WTC11 (cell line): Measurements from ENCODE around the gene FKBP1A. TPM values are rescaled to one million over a fixed set of nuclear protein-coding genes. Genes with fewer than 3 reads are reported as not detected.

Experiments
- ATAC-seq: fragments of 200-7000 bp; cut with Tn5 transposase; 2 replicates; pipeline ENCODE4 v1.10.0; 2021; ENCODE audit warnings: mild to moderate bottlenecking, moderate library complexity
- CTCF ChIA-PET: fragments of 300-600 bp; sonication (Branson Sonifier 250); formaldehyde crosslinking; loops from one replicate; lab custom pipeline; 2021; ENCODE audit warnings: antibody characterized with exemption; lab: Charles Lee
- POLR2A ChIA-PET: fragments of 350-600 bp; sonication (Branson Sonifier 250); formaldehyde crosslinking; loops from one replicate; lab custom pipeline; 2021; ENCODE audit warnings: antibody characterized with exemption; lab: Charles Lee
- DNase-seq: peaks from one replicate; pipeline ENCODE4 v3.0.0; 2021; ENCODE audit warnings: low spot score
- H3K27ac Mint-ChIP-seq: 2 replicates; pipeline ENCODE4 v1.8.0; 2021; ENCODE audit warnings: mixed read lengths
- H3K27me3 Mint-ChIP-seq: 2 replicates; pipeline ENCODE4 v1.8.0; 2021; ENCODE audit warnings: low read depth, mild to moderate bottlenecking, moderate library complexity, mixed read lengths
- H3K36me3 Mint-ChIP-seq: 2 replicates; pipeline ENCODE4 v1.8.0; 2021; ENCODE audit warnings: mixed read lengths
- H3K4me1 Mint-ChIP-seq: 2 replicates; pipeline ENCODE4 v1.8.0; 2022; ENCODE audit warnings: mixed read lengths
- H3K4me3 Mint-ChIP-seq: 2 replicates; pipeline ENCODE4 v1.8.0; 2021; ENCODE audit warnings: mild to moderate bottlenecking, moderate library complexity, mixed read lengths
- H3K9me3 Mint-ChIP-seq: 2 replicates; pipeline ENCODE4 v1.8.0; 2021; ENCODE audit warnings: mixed read lengths
- ATF6 ChIP-seq: sonication (generic); formaldehyde crosslinking; IDR thresholded peaks from 2 replicates; pipeline ENCODE4 v1.8.1; 2023; ENCODE audit warnings: mild to moderate bottlenecking, missing genetic modification reagents
- CTCF ChIP-seq: fragments of 200-600 bp; IDR thresholded peaks from 2 replicates; pipeline ENCODE4 v1.8.0; 2022; ENCODE audit warnings: antibody characterized with exemption
- FOXP1 ChIP-seq: sonication (generic); formaldehyde crosslinking; IDR thresholded peaks from 2 replicates; pipeline ENCODE4 v1.8.0; 2022; ENCODE audit warnings: missing genetic modification reagents, mild to moderate bottlenecking, moderate library complexity, borderline replicate concordance
- GABPB1 ChIP-seq: sonication (generic); formaldehyde crosslinking; IDR thresholded peaks from 2 replicates; pipeline ENCODE4 v1.8.1; 2023; ENCODE audit warnings: mild to moderate bottlenecking, missing genetic modification reagents
- MYBL2 ChIP-seq: sonication (generic); formaldehyde crosslinking; IDR thresholded peaks from 2 replicates; pipeline ENCODE4 v1.8.1; 2023; ENCODE audit warnings: mild to moderate bottlenecking, moderate library complexity, missing genetic modification reagents
- NFE2L1 ChIP-seq: sonication (generic); formaldehyde crosslinking; IDR thresholded peaks from 2 replicates; pipeline ENCODE4 v1.8.1; 2023; ENCODE audit warnings: missing genetic modification reagents
- OVOL2 ChIP-seq: fragments of 250-450 bp; sonication (Bioruptor Pico); IDR thresholded peaks from 2 replicates; pipeline ENCODE4 v1.9.0; 2021; ENCODE audit warnings: mild to moderate bottlenecking, borderline replicate concordance
- SOX15 ChIP-seq: fragments of 250-450 bp; sonication (Bioruptor Pico); IDR thresholded peaks from 2 replicates; pipeline ENCODE4 v1.9.0; 2021; ENCODE audit warnings: mild to moderate bottlenecking
- ZBTB43 ChIP-seq: sonication (generic); formaldehyde crosslinking; IDR thresholded peaks from 2 replicates; pipeline ENCODE4 v1.8.1; 2023; ENCODE audit warnings: mild to moderate bottlenecking, missing genetic modification reagents
- ZNF263 ChIP-seq: sonication (generic); formaldehyde crosslinking; IDR thresholded peaks from 2 replicates; pipeline ENCODE4 v1.8.1; 2022; ENCODE audit warnings: low read depth, mild to moderate bottlenecking, moderate library complexity, missing genetic modification reagents
- total RNA-seq: library from RNA; stranded (reverse); gene quantifications from 3 replicates; pipeline ENCODE4 v1.2.3, GENCODE V29; 2021
- TF ChIP-seq, protein P1 (sequence below): sonication (generic); formaldehyde crosslinking; IDR thresholded peaks from 2 replicates; pipeline ENCODE4 v1.8.0; 2022; ENCODE audit warnings: mild to moderate bottlenecking, missing genetic modification reagents
- TF ChIP-seq, protein P2 (sequence below): sonication (generic); formaldehyde crosslinking; IDR thresholded peaks from 2 replicates; pipeline ENCODE4 v1.8.0; 2023; ENCODE audit warnings: missing genetic modification reagents, mild to moderate bottlenecking, borderline replicate concordance
- TF ChIP-seq, protein P3 (sequence below): fragments of 250-450 bp; sonication (Bioruptor Pico); IDR thresholded peaks from 2 replicates; pipeline ENCODE4 v1.8.0; 2021; ENCODE audit warnings: mild to moderate bottlenecking

FKBP1A gene
- total RNA-seq, 1 experiment from 2014 or later = 218 TPM

- TF ChIP-seq, protein P1, sequence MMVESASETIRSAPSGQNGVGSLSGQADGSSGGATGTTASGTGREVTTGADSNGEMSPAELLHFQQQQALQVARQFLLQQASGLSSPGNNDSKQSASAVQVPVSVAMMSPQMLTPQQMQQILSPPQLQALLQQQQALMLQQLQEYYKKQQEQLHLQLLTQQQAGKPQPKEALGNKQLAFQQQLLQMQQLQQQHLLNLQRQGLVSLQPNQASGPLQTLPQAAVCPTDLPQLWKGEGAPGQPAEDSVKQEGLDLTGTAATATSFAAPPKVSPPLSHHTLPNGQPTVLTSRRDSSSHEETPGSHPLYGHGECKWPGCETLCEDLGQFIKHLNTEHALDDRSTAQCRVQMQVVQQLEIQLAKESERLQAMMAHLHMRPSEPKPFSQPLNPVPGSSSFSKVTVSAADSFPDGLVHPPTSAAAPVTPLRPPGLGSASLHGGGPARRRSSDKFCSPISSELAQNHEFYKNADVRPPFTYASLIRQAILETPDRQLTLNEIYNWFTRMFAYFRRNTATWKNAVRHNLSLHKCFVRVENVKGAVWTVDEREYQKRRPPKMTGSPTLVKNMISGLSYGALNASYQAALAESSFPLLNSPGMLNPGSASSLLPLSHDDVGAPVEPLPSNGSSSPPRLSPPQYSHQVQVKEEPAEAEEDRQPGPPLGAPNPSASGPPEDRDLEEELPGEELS (CRISPR knock-in tag) = no peak
- no peak for TF ChIP-seq SOX15
- no peak for TF ChIP-seq NFE2L1 (CRISPR knock-in tag)
- no peak for TF ChIP-seq MYBL2 (CRISPR knock-in tag)
- TF ChIP-seq, protein P2, sequence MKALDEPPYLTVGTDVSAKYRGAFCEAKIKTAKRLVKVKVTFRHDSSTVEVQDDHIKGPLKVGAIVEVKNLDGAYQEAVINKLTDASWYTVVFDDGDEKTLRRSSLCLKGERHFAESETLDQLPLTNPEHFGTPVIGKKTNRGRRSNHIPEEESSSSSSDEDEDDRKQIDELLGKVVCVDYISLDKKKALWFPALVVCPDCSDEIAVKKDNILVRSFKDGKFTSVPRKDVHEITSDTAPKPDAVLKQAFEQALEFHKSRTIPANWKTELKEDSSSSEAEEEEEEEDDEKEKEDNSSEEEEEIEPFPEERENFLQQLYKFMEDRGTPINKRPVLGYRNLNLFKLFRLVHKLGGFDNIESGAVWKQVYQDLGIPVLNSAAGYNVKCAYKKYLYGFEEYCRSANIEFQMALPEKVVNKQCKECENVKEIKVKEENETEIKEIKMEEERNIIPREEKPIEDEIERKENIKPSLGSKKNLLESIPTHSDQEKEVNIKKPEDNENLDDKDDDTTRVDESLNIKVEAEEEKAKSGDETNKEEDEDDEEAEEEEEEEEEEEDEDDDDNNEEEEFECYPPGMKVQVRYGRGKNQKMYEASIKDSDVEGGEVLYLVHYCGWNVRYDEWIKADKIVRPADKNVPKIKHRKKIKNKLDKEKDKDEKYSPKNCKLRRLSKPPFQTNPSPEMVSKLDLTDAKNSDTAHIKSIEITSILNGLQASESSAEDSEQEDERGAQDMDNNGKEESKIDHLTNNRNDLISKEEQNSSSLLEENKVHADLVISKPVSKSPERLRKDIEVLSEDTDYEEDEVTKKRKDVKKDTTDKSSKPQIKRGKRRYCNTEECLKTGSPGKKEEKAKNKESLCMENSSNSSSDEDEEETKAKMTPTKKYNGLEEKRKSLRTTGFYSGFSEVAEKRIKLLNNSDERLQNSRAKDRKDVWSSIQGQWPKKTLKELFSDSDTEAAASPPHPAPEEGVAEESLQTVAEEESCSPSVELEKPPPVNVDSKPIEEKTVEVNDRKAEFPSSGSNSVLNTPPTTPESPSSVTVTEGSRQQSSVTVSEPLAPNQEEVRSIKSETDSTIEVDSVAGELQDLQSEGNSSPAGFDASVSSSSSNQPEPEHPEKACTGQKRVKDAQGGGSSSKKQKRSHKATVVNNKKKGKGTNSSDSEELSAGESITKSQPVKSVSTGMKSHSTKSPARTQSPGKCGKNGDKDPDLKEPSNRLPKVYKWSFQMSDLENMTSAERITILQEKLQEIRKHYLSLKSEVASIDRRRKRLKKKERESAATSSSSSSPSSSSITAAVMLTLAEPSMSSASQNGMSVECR (CRISPR knock-in tag) = no peak
- TF ChIP-seq OVOL2 (CRISPR knock-in tag) = no peak
- TF ChIP-seq, protein P3, sequence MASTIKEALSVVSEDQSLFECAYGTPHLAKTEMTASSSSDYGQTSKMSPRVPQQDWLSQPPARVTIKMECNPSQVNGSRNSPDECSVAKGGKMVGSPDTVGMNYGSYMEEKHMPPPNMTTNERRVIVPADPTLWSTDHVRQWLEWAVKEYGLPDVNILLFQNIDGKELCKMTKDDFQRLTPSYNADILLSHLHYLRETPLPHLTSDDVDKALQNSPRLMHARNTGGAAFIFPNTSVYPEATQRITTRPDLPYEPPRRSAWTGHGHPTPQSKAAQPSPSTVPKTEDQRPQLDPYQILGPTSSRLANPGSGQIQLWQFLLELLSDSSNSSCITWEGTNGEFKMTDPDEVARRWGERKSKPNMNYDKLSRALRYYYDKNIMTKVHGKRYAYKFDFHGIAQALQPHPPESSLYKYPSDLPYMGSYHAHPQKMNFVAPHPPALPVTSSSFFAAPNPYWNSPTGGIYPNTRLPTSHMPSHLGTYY = no peak
- no peak for TF ChIP-seq ZBTB43 (CRISPR knock-in tag)
- no peak for TF ChIP-seq ATF6 (CRISPR knock-in tag)
- TF ChIP-seq, all 79 proteins: peak for 0
Observed at GRCh38 chr20:1438361-1438760, 45.5 kb upstream of the FKBP1A start (continued).

DNA sequence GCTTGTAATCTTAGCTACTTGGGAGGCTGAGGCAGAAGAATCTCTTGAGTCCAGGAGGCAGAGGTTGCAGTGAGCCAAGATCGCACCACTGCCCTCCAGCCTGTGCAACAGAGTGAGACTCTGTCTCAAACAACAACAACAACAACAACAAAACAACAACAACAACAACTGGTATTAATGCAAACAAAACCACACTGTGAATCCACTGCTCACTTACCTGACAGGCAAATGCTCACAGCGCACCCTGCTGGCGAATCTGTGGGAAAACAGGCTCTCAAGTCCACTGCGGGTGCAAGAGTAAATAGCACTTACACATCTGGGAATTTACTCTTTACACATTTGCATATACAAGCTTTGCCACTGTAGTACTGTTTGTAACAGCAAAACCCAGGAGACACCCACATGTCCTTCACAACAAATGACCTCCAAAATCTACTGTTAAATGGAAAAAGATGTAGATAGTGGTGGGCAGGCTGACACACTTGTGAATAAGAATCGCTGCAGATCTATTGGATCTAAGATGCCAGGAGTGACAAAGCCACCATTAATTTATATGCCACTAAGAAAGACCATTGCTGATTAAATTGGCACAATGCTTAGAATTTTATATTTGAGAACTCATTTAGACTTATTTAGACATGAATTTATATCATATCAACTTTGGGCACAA, 44.5 kb upstream of the FKBP1A start:
- ATAC-seq = peak; percentile 56; the same call in 1 of the 2 replicates
- H3K27me3 Mint-ChIP-seq = no peaks in the 10 kb centered on the region
- CTCF ChIA-PET = interaction anchor here (0.6 to 4.3 kb wide), 20 partner anchors 10 to 340 kb away, joined by 3 to 38 read pairs (median 4); partner anchors contain the start of genes FKBP1A and NSFL1C
- TF ChIP-seq FOXP1 (CRISPR knock-in tag) (peak; percentile 62), GABPB1 (0 out of 2 replicates have a peak, but pooled peaks have one; percentile 35), CTCF (peak; percentile 76), MYBL2 (CRISPR knock-in tag) (no peak), ZNF263 (CRISPR knock-in tag) (no peak)
- TF ChIP-seq, protein P1 (CRISPR knock-in tag) = peak; percentile 27; the same call in 1 of the 2 replicates
- TF ChIP-seq, all 79 proteins: peak for 4
- peaks cover 20% of the 10 kb centered on the region for H3K9me3 Mint-ChIP-seq
- peak overlapping the region; percentile 29; the same call in 1 of the 2 replicates for H3K27ac Mint-ChIP-seq
- no peak overlapping the region for H3K4me3 Mint-ChIP-seq
- peaks cover 13% of the 10 kb centered on the region for H3K4me1 Mint-ChIP-seq
- H3K36me3 Mint-ChIP-seq = peaks cover 30% of the 10 kb centered on the region
- peak; percentile 82 for DNase-seq
- POLR2A ChIA-PET = no interaction called here
